Left renal cortex interstitium (tissue), 4 donors: ENCODE measurements around the gene GDF15. TPM values are rescaled to one million over a fixed set of nuclear protein-coding genes. Genes with fewer than 3 reads are reported as not detected.

Experiments
- polyA plus RNA-seq, 4 donors: library from polyadenylated mRNA; unstranded; fragments of 120-200 nt; gene quantifications; one replicate each; pipeline ENCODE4 v1.2.1, GENCODE V29; 2013; ENCODE audit not compliant: insufficient read length in 4 of 4

GDF15 gene
- polyA plus RNA-seq, 4 donors: 5.5 to 19.2 (median 8.2) TPM

Other genes with a start within 250 kb of the GDF15 start
- 10 to 100 TPM; 27.8 to 39.6 (median 34.3) TPM for gene PIK3R2, start 233.0 kb upstream of the GDF15 start, polyA plus RNA-seq
- gene IFI30, start 212.3 kb upstream of the GDF15 start, polyA plus RNA-seq: 10 to 100 TPM; 12.4 to 22.4 (median 15.3) TPM
- gene MPV17L2, start 192.9 kb upstream of the GDF15 start, polyA plus RNA-seq: 10 to 100 TPM in 2 of 4 donors, 1 to 10 TPM in 2; 8.1 to 12.1 (median 10.6) TPM
- gene RAB3A, start 182.1 kb upstream of the GDF15 start, polyA plus RNA-seq: 1 to 10 TPM; 4.6 to 5.8 (median 5.3) TPM
- gene PDE4C, start 159.7 kb upstream of the GDF15 start, polyA plus RNA-seq: 1 to 10 TPM; 1.1 to 2.1 (median 1.4) TPM
- gene IQCN, start 111.7 kb upstream of the GDF15 start, polyA plus RNA-seq: 10 to 100 TPM in 2 of 4 donors, 1 to 10 TPM in 2; 3.4 to 13.8 (median 8.9) TPM
- gene JUND, start 104.5 kb upstream of the GDF15 start, polyA plus RNA-seq: 100 to 1,000 TPM in 2 of 4 donors, 10 to 100 TPM in 2; 75.4 to 102 (median 91.3) TPM
- gene LSM4, start 63.1 kb upstream of the GDF15 start, polyA plus RNA-seq: 100 to 1,000 TPM in 2 of 4 donors, 10 to 100 TPM in 2; 90.4 to 134 (median 105) TPM
- 10 to 100 TPM; 21.2 to 31.5 (median 26.5) TPM for gene PGPEP1, start 45.6 kb upstream of the GDF15 start, polyA plus RNA-seq
- 1 to 10 TPM in 2 of 4 donors, under 1 TPM in 2; 0.79 to 1.9 (median 1.1) TPM for gene LRRC25, start 11.5 kb downstream of the GDF15 start, polyA plus RNA-seq
- 100 to 1,000 TPM in 3 of 4 donors, 10 to 100 TPM in 1; 56.3 to 130 (median 114) TPM for gene SSBP4, start 33.2 kb downstream of the GDF15 start, polyA plus RNA-seq
- gene ISYNA1, start 52.0 kb downstream of the GDF15 start, polyA plus RNA-seq: 100 to 1,000 TPM in 3 of 4 donors, 10 to 100 TPM in 1; 85.7 to 154 (median 134) TPM
- 10 to 100 TPM in 3 of 4 donors, 1 to 10 TPM in 1; 8.3 to 13.8 (median 12.3) TPM for gene ELL, start 135.9 kb downstream of the GDF15 start, polyA plus RNA-seq
- 100 to 1,000 TPM; 155 to 215 (median 193) TPM for gene FKBP8, start 157.4 kb downstream of the GDF15 start, polyA plus RNA-seq
- gene KXD1, start 171.7 kb downstream of the GDF15 start, polyA plus RNA-seq: 10 to 100 TPM; 55.5 to 75.7 (median 67.6) TPM
- gene UBA52, start 185.7 kb downstream of the GDF15 start, polyA plus RNA-seq: 1,000 to 10,000 TPM in 1 of 4 donors, 100 to 1,000 TPM in 3; 710 to 1,047 (median 838) TPM
- 10 to 100 TPM; 22.5 to 51.3 (median 38.4) TPM for gene REX1BD, start 202.6 kb downstream of the GDF15 start, polyA plus RNA-seq
- 1 to 10 TPM; 3.3 to 7.7 (median 4.1) TPM for gene CRLF1, start 220.6 kb downstream of the GDF15 start, polyA plus RNA-seq
- gene TMEM59L, start 226.7 kb downstream of the GDF15 start, polyA plus RNA-seq: 1 to 10 TPM; 2.3 to 4.1 (median 3.7) TPM